Measurements from ENCODE around the gene ATXN10.
A peak's percentile ranks its signal among the peaks of the same experiment; 100 is the strongest.
"Not testable (repeated sequence)": the region's sequence is repeated elsewhere in the genome, so short reads cannot be mapped to it uniquely, and the experiment has no call there.

The ATXN10 gene, protein sequence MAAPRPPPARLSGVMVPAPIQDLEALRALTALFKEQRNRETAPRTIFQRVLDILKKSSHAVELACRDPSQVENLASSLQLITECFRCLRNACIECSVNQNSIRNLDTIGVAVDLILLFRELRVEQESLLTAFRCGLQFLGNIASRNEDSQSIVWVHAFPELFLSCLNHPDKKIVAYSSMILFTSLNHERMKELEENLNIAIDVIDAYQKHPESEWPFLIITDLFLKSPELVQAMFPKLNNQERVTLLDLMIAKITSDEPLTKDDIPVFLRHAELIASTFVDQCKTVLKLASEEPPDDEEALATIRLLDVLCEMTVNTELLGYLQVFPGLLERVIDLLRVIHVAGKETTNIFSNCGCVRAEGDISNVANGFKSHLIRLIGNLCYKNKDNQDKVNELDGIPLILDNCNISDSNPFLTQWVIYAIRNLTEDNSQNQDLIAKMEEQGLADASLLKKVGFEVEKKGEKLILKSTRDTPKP

DNA sequence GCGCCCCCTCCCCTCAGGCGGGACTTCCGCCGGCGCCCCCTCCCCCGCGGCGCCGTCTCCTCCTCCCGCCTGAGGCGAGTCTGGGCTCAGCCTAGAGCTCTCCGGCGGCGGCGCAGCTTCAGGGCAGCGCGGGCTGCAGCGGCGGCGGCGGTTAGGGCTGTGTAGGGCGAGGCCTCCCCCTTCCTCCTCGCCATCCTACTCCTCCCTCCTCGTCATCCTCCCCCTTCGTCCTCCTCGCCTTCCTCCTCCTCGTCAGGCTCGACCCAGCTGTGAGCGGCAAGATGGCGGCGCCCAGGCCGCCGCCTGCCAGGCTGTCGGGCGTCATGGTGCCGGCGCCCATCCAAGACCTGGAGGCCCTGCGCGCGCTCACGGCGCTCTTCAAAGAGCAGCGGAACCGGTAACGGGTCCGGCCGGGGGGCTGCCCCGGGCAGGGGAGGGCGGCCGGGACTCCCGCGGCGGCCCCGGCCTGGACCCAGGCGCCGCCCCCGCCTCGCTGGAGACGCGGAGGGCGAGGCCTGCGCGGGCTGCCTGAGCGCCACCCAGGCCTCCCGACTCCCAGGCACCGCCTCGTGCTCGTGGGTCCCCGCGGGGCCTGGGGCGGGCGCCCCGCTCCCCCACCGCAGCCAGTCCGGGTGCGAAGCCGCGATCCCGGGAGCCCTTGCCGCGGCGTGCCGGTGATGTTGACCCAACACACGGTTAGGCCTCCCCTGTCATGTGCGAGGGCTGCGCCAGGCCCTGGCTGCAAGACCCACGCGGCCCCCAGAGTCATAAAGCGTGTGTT, at the start of gene ATXN10:
TSS of gene ATXN10 (plus strand) at position 52 of the 781 bp plus-strand sequence. CDS start at position 282, 230 bp downstream.
- peak; percentile 41 to 54 for DNase-seq (ENCODE audit: low read depth in 2 of 2)

DNA sequence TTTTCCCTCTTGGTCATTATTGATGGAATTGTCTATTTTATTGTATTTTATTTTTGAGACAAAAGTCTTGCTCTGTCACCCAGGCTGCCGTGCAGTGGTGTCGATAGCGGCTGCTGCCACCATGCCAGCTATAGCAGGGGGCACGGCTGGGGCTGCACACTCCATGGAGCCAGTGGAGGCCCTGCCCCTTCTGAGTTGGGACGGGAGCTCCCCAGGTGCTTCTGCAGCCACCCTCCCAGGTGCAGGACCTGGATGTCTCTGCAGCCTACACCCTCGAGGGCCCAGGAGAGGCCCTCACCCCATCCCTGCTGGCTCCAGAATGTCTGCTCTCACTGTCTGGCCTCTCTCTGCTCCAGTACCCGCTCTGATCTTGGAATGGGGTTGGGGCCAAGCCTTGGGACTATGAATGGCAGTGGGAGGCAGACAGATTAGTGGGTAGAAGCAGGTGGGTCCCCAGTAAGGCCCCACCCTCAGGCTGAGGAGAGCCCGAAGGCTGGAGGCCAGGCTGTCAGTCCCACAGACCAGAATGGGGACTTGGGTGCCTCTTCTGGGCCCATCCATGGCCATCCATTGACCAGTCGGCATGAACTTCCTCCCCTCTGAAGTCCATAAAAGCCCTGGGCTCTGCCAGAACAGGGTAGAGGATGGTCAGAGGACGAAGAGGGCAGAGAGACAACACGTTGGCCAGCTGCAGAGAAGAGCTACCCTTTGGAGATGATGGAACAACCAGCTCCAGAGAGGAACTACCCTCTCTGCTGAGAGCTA, 49.6 kb upstream of the ATXN10 start:
- no peak for DNase-seq (ENCODE audit: low read depth in 2 of 2)

DNA sequence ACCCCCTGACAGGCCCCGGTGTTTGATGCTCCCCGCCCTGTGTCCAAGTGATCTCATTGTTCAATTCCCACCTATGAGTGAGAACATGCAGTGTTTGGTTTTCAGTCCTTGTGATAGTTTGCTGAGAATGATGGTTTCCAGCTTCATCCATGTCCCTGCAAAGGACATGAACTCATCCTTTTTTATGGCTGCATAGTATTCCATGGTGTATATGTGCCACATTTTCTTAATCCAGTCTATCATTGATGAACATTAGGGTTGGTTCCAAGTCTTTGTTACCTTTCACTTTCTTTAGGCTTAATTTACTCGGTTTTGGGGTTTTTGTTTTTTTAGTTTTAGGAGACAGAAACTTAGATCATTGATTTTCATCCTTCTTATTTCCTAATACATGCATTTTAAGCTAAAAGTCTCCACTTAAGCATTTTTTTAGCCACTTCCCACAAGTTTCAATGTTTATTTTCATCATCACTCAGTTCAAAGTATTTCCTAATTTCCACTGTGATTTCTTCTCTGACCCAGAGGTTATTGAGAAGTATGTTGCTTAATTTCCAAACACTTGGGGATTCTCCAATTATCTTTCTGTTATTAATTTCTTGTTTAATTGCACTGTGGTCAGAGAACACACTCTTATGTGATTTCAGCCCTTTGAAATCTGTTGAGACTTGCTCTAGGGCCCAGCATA, 48.0 kb upstream of the ATXN10 start:
- DNase-seq (ENCODE audit: low read depth in 2 of 2), result not testable (repeated sequence)

DNA sequence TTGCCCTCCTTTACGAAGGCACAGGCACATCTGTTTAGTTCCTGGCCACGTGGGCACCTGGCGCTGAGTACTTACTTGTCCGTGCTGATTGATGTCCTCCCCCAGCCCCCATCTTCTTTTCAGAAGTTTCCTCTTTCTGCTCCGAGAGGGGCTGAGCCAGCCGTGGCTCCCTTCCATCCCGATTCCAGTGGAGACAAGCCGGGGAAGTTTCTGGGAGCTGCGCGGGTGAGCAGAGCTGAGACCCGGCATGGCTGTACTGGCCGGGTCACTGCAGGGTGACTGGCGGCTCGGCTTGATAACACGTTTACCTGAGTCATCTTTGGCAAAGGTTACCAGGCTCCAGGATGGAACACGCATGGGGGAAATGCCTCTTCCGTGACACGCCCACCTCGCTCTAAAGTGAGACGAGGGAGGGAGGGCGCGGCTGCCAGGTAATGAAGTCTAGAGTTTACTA, 45.4 kb upstream of the ATXN10 start:
- no peak for DNase-seq (ENCODE audit: low read depth in 2 of 2)

DNA sequence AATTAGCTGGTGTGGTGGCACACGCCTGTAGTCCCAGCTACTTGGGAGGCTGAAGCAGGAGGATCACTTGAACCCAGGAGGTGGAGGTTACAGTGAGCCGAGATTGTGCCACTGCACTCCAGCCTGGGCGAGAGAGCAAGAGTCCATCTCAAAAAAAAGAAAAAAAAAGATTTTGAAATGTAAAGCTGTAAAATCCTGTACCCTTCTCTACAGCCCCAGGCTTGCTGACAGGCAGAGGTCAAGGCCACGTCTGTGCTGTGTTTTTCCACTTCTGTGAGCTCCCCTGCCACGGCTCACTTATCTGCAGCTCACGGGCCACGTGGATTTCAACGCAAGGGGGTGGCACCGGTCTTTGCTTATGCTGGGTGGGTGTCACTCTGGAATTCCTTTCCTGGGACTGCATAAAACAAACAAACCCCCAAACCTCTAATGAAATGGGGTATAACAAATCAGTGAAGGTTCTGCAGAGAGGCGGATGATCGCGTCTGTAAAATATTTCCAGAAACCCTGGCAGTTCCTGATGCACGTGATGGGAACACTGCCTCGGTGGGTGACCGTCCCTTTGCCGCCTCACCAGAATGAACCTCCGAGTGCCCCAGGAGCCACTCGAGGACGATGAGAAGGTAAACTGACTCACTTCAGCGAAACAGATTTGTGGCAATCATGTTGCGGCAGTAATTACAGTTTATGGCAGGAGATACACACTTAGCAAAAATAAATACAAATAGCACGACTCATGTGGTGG, 44.0 kb upstream of the ATXN10 start:
- no peak for DNase-seq (ENCODE audit: low read depth in 2 of 2)

DNA sequence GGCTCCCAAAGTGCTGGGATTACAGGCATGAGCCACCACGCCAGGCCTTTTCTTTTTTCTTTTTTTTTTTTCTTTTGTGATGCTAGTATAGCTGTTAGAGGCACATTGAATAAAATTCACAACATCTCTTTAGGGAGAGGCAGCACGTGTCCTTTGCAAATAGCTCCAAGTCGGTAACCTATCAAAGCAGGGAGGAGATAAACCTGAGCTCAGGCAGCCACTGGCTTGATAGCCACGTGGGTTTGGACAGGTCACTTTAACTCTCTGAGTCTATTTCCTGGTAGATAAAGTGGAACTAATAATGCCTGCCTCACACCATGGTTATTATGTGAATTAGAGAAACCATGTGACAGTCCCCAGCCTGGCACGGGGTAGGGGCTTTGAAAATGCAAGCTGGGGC, 43.1 kb upstream of the ATXN10 start:
- DNase-seq (ENCODE audit: low read depth in 2 of 2), result no peak

DNA sequence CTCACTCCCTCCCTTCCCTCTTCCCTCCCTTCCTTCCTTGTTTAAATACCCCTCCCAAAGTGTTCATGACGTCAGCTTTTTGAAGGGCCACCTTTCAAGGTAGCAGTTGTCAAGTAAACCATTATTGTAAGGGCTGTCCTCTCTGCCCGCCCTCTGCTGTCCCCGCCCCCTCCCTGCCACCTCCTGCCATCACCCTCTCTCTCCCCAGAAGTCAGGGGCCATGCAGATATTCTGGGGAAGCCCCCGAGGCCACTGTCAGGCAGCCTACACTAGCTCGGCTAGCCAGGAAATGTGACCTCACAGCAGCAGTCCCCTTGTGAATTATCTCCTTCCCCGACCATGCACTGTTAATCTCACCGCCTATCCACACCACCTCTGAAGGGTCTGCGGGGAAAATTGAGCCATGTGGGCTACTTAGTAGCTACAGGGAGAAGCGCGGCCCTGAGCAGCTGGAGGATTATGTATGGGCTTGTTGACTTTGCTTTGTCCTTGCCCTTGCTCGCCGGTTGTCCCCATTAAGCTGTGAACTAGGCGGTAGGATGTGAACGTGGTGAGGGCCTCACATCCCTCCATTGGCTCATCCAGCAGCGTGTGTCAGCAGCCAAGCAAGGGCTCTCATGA, 42.1 kb upstream of the ATXN10 start:
- DNase-seq (ENCODE audit: low read depth in 2 of 2), result no peak

DNA sequence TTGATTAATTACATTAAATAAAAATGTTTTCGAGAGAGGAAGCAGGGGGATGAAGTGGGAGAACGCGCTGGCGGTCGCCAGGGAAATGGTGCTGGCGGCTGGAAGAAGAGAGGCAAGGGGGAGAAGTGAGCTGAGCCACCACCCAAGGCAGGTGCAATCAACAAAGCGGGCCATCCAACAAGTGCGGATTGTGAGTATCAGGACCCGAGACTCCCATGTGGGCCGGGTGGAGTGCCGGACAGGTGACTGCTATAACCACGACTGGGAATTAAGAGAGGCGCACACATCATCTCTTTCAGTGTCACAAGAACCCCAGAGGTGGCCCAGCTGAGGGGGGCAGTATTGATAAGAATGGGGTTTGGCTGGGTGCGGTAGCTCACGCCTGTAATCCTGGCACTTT, 41.2 kb upstream of the ATXN10 start:
- no peak for DNase-seq (ENCODE audit: low read depth in 2 of 2)

DNA sequence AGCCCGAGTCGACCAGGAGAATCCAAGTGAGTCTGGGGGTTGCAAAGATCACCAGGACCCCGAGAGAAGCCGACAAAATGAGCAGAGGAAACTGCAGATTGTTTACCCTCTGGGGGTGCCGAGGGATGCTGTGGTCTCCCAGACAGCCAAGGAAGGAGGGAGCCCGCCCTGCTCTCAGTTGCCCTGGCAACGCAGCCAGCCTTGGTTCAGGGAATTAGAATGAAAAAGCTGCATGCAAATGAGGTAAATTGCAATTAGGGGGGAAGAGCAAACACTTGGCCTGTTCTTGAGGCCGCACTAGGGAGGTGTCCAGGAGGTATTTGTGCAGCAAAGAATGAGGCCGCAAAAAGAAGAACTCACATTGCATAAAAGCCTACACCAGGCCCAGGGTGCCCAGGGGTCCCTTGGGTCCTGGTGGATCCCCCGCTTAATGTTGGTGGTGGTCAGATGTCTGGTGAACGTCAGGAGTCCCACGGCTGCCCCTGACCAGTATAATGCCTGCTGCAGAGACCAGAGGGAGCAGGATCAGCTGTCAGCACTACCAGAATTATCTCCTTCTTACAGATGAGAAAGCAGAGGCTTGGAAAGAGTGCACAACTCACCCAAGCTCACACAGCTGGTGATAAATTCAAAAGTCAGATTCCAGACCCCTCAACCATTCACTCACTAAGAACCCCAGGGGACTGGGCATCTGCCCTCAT, 40.3 kb upstream of the ATXN10 start:
- no peak for DNase-seq (ENCODE audit: low read depth in 2 of 2)

DNA sequence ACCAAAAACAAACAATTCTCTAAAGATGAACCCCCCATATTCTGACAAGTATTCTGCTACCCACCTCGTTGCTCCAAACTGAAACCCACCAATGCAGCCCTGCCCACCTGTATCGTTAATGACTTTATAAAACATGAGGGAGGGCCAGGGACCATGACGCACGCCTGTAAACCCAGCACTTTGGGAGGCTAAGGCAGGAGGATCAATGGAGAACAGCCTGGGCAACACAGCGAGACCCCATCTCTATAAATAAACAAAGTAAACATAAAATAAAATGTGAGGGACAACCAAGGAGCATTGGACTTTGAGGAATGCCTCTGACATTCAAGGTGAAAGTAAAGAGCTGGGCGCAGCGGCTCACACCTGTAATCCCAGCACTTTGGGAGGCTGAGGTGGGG, 39.8 kb upstream of the ATXN10 start:
- DNase-seq (ENCODE audit: low read depth in 2 of 2), result no peak

DNA sequence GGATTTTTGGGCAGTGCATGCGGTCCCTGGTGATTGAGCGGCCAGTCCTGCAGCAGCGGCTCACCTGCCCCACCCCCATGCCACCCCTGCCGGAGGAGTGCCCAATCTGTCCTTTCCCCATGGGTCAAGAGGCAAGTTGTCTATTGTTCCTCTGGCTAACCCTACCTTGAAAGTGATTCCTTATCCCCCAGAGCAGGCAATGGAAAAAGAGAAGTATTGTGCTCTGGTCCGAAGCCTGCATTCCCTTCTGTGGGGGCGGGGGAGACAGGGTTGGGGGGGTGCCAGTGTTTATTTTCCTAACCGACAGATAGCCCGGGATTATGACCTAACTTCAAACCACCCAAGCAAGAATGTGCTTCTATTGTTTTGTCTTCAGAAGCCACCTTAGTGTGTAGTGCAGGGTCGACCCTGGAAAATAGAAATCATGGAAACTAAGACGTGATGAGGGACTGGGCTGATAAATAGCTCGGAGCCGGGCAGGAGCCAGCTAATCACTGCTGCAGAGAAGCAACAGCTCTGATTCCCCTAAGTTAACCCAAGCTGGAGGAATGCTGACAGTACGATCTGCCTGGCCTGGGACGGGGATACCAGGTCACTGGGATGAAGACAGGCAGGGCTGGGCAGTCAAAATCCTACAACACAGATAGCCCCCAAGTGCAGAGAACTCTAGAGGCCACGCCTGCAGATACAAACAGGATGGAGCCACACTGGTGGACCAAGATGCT, 38.7 kb upstream of the ATXN10 start:
- no peak for DNase-seq (ENCODE audit: low read depth in 2 of 2)

DNA sequence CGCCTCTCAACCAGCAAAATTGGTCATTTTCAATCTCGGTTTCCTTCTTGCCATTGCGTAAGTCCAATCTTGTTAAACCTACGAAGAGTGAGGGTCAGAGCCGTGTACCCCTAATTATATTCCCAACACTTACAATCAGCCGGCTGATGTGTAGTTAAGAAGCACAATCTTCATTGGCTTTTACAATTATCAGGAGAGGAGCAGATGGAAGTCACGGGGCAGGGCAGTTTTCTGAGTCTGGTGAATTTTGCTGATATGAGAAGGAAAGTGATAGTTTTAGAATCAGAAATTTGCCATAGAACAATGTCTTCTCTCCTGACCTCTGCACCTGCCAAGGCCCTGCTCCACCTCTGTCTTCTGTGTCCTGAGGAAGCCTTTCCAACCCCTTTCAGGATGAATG, 35.0 kb upstream of the ATXN10 start:
- no peak for DNase-seq (ENCODE audit: low read depth in 2 of 2)

DNA sequence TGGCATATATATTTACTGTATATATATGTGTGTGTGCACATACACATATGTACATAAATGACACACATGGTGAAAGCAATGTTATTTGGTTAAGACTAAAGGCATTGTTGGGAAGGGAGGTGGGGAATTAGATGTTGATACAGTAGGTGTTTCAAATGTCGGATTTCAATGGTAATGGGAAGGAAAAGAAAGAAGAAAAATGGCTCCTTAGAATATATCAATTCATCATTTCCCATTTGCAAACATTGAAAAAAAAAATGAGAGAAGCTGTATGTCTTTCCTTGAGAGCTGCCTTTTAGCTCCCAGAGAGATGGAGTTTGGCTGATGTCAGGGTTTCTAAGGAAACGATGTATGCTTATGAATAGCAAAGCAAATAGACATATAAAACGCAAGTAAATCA, 33.4 kb upstream of the ATXN10 start:
- no peak for DNase-seq (ENCODE audit: low read depth in 2 of 2)

DNA sequence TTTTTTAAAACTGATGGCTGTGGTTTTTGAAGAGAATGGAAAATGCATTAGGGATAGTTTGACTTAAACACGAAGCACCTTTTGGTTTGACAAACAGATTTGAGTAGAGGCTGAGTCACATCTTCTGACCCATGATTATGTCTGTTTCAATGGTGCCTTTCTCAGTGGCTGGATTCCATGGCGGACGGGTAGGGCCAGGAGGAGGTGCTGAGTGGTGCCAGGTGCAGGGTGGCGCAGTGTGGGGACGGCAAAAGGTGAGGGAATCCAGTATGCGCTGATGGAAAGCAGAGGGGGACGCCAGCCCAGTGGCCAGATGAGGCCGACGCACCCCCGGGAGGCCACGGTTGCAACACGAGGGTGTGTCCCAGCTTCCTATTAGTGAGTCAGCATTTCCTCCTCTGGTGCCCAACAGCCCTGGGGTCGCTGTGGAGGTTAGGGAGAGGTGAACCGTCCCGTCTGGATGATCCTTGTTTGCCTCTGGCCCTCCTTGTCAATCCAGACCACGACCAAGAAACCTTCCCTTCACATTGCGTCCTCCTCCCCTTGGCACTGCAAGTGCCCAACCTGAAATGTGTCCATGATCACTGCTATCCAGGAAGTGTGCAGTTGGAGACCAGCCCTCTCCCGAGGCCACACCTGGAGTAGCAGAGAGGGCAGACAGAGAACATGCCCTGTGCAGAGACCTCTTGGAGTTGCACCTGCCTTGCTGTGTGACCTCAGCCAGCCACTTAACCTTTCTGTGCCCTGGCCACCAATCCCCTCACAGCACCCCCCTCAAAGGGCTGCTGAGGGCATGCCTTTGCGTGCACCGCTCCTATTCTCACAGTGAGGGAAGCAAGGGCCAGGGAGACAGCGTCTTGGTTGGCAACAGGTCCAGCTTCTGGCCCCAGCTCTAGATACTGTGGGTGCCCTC, 32.5 kb upstream of the ATXN10 start:
- DNase-seq (ENCODE audit: low read depth in 2 of 2), result no peak

DNA sequence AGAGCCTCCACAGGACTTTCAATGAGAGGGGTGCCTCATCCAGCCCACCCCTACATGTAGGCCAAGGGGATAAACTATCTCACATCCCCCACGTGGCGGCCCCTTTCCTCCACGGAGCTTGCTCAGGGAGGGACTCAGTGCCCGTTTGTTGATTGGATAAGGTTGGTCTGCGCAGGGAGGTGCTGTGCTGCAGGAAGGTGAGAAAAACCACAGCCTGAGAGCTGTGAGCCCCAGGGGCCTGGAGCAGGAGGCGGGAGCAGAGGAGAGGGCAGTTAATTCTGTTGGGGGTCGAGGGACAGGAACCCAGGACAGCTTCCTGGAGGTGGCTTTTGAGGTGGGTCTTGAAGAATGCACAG, 31.9 kb upstream of the ATXN10 start:
- DNase-seq (ENCODE audit: low read depth in 2 of 2), result no peak

DNA sequence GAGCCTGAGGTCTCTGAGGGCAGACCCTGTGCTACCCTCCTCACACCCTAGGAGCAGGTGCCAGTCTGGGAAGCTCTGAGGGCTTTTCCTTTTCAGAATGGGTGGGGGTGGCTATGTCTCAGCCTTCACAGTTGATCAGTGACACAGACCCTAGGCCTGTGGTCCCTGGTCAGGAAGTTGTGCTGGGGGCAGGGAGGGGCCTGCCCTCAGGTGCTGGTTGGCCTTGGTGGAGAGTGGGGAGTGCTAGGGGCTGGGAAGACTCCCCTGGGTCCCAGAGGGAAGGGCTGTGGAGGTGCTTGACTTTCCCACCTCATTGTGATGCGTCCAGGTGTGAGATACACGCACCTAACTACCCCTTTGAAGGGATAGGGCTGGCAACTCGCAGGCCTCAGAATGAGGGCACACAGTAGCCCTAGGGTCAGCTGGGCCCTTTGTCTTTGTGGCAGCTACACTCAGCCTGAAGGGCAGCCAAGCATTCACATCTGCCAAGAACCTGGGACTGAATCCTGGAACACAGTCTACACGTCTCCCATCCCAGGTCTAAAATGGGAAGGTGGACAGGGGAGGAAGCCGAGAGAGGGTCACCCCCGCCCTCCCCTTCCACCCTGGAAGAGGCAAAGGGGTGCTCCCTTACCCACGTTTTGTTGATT, 31.2 kb upstream of the ATXN10 start:
- DNase-seq (ENCODE audit: low read depth in 2 of 2), result no peak

DNA sequence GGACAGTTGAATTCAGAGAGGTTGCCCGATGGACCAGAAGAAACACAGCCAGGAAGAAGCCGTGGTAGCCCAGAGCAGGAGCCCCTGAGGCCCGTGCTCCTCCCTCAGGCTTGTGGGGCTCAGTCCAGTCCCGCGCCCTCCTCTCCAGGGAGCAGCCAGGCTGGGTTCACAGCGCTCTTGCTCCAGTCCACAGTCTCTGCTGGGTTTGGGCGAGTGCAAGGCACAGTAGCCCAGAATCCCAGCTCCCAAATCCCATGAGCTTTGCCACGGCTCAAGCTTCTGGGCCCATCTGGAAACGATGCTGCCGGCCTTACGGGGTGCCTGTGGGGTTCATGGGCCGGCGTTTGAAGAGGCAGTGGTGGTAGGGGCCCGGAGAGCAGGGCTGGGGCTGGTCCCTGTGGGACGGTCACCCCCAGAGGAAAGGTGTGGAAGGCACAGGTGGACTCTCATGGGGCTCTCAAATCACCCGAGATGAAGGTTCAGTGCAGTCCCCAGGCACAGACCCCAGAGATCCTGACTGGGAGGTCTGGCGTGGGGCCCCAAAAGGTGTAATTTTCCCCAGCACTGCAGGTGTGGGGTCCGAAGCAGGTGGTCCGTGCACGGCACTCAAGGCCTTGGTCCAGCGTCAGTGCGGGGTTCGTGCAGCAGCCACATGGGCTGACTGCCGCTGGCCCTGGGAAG, 30.6 kb upstream of the ATXN10 start:
- no peak for DNase-seq (ENCODE audit: low read depth in 2 of 2)

Data from stimulated activated CD8-positive, alpha-beta memory T cell treated with anti-CD3 and anti-CD28 coated beads, Interleukin-15, amount 100 ng/mL, for 48 hours (primary cell).